HUES64 (cell line): ENCODE measurements around the gene AGAP1.
"Not testable (repeated sequence)": the region's sequence is repeated elsewhere in the genome, so short reads cannot be mapped to it uniquely, and the experiment has no call there.

Experiments
- H3K27ac ChIP-seq: 2 replicates; pipeline ENCODE4 v1.7.0; 2013; ENCODE audit warnings: low read depth, low read length, inconsistent platforms
- H3K27me3 ChIP-seq: 2 replicates; pipeline ENCODE4 v1.6.1; 2013; ENCODE audit warnings: mild to moderate bottlenecking, low read length; ENCODE audit not compliant: insufficient read depth
- H3K36me3 ChIP-seq: 2 replicates; pipeline ENCODE4 v1.6.1; 2013; ENCODE audit warnings: mild to moderate bottlenecking, low read length; ENCODE audit not compliant: insufficient read depth
- H3K4me1 ChIP-seq: 2 replicates; pipeline ENCODE4 v1.6.1; 2013; ENCODE audit warnings: mild to moderate bottlenecking, low read length, moderate library complexity; ENCODE audit not compliant: insufficient read depth
- H3K4me3 ChIP-seq: 2 replicates; pipeline ENCODE4 v1.5.1; 2013; ENCODE audit warnings: mild to moderate bottlenecking, low read length, moderate library complexity
- H3K9ac ChIP-seq: 2 replicates; pipeline ENCODE4 v1.6.1; 2013; ENCODE audit warnings: mild to moderate bottlenecking, low read depth, low read length
- H3K9me3 ChIP-seq: 2 replicates; pipeline ENCODE4 v1.6.1; 2013; ENCODE audit warnings: low read depth, low read length; ENCODE audit not compliant: insufficient read depth
- WGBS: fragments of 150-250, 120-280 bp; methylation state at CpG from one replicate; pipeline ENCODE4 v1.1.7; 2013; ENCODE audit warnings: missing lambda C conversion rate; 5-methylcytosine and 5-hydroxymethylcytosine counted together

AGAP1 gene

DNA sequence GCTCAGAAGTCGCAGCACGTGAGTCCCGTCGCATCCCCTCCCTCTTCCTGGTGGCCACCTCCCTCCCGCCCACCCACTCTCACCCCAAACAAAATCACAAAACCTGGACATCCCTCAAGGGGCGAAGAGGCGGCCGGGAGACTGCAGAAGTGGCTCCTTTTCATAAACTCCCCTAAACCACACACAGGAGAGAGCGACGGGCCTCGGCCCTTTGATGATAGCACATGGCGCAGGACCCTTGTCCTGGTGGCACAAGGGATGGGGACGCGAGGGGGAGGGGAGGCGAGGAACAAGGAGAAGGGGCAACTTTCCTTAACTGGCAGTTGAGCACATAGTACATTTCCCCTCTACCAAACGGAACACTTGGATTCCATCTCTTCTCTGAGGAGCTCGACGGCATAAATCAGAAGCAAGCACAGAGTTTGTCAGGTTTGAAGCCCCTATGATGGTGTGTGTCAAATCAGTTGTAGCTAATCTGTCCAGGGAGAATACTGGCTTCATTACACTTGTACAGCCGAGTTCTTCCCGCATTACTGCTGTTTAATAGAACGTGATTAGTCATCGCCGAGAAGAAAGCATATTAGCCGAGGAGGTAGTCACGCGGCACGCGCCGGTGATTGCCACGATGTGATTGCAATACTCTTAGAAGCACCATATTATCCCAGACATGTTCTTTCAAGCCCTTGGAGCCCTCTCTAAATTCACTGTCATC lies 630.5 kb downstream of the AGAP1 start:
- Histone ChIP-seq H3K9ac (no peak overlapping the region; the same call in 1 of the 2 replicates), H3K36me3 (no peaks in the 10 kb centered on the region; the same call in 1 of the 2 replicates), H3K27ac (no peak overlapping the region), H3K27me3 (peaks cover 11% of the 10 kb centered on the region; the same call in 1 of the 2 replicates), H3K9me3 (no peaks in the 10 kb centered on the region), H3K4me1 (peaks cover 8% of the 10 kb centered on the region; the same call in 1 of the 2 replicates), H3K4me3 (no peak overlapping the region)
- 96% methylated on average over 30 of the region's 30 CpGs for WGBS

DNA sequence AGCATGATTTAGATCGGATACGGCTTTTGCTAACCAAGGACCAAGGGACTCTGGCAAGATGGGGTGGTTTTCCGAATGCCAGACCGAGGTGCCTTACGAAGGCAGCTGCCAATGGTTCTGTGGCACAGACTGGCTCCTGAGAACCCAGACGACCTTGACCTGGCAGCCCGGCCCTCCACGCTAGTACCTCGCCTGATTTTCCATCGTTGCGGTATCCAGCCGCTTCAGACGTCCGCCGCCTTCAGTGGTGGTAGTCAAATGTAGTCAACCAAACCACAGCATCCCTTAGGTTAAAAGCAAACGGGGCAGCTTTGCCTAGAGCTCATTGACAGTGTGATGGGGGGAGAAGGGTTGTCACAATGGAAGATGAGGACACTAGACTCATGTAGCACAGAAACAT lies 631.7 kb downstream of the AGAP1 start:
- Histone ChIP-seq H3K4me1 (peaks cover 13% of the 10 kb centered on the region; the same call in 1 of the 2 replicates), H3K36me3 (no peaks in the 10 kb centered on the region; the same call in 1 of the 2 replicates), H3K4me3 (no peak overlapping the region), H3K27ac (no peak overlapping the region), H3K27me3 (no peaks in the 10 kb centered on the region), H3K9me3 (no peaks in the 10 kb centered on the region), H3K9ac (no peak overlapping the region)
- 94% methylated on average over 16 of the region's 16 CpGs for WGBS

DNA sequence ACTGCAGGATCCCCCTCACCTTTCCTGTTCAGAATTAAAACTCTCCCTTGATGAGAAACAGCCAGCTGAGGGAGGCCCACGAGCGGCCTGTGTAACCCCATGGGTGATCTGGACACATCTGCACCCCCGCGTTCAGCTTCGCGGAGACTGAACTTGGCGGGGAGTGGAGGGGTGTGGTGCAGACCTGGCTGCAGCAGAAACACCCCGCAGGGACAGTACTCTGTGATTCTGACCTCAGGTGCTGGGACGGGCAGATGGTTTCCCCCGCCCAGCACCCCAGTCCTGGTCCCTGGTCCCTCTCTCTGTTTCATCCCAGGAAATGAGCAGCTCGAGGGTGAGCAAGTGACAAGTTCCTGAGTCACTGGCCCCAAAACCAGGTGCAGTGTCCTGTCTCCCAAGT lies 633.2 kb downstream of the AGAP1 start:
- Histone ChIP-seq H3K36me3 (no peaks in the 10 kb centered on the region; the same call in 1 of the 2 replicates), H3K27ac (no peak overlapping the region), H3K4me1 (peaks cover 13% of the 10 kb centered on the region; the same call in 1 of the 2 replicates), H3K27me3 (no peaks in the 10 kb centered on the region), H3K4me3 (no peak overlapping the region), H3K9ac (no peak overlapping the region), H3K9me3 (no peaks in the 10 kb centered on the region)
- 91% methylated on average over 11 of the region's 11 CpGs for WGBS

DNA sequence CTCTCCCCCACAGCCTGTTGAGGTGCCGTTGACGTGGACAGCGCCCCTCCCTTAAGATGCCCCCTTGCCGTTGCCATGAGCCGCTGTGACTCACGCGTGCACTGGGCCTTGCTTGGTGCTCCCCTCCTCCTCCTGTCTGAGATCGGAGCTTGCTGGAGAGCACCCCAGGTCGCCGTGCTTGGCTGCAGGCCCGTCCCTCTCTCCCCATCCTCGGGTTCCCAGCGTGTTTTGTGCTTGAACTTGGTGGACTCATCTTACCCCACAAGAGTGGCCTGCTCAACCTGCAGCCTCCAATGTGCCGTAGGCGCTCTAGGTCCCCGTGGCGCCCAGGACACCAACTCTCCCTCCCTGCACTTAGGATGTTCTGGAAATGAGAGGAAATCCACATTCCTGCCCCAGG lies 634.5 kb downstream of the AGAP1 start:
- Histone ChIP-seq H3K9ac (no peak overlapping the region), H3K36me3 (no peaks in the 10 kb centered on the region; the same call in 1 of the 2 replicates), H3K4me1 (peaks cover 13% of the 10 kb centered on the region; the same call in 1 of the 2 replicates), H3K9me3 (no peaks in the 10 kb centered on the region), H3K27ac (no peak overlapping the region), H3K27me3 (no peaks in the 10 kb centered on the region), H3K4me3 (no peak overlapping the region)
- 91% methylated on average over 17 of the region's 17 CpGs for WGBS

DNA sequence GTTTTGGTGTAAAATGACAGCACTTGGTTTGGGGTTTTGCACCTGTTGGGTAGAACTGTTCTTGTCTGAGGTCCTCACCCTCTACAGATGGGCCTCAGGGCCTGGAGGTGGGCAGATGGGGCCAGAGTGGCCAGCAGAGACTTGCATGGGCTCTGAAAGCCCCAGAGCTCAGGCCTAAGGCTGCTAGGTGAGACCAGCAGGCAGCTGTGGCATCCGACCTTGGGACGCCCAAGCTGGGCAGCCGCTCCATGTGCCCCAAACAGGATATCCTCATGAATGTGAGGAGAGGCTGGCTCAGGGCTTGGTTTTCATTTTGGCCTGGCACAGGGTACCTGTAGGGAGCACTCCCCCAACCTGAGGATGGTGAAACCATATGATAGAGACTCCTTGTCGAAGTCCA lies 636.1 kb downstream of the AGAP1 start:
- no peak overlapping the region for H3K27ac ChIP-seq
- 96% methylated on average over 4 of the region's 4 CpGs for WGBS
- no peak overlapping the region for H3K9ac ChIP-seq
- no peaks in the 10 kb centered on the region for H3K27me3 ChIP-seq
- peaks cover 13% of the 10 kb centered on the region; the same call in 1 of the 2 replicates for H3K4me1 ChIP-seq
- no peaks in the 10 kb centered on the region for H3K9me3 ChIP-seq
- H3K4me3 ChIP-seq, result no peak overlapping the region
- no peaks in the 10 kb centered on the region; the same call in 1 of the 2 replicates for H3K36me3 ChIP-seq

DNA sequence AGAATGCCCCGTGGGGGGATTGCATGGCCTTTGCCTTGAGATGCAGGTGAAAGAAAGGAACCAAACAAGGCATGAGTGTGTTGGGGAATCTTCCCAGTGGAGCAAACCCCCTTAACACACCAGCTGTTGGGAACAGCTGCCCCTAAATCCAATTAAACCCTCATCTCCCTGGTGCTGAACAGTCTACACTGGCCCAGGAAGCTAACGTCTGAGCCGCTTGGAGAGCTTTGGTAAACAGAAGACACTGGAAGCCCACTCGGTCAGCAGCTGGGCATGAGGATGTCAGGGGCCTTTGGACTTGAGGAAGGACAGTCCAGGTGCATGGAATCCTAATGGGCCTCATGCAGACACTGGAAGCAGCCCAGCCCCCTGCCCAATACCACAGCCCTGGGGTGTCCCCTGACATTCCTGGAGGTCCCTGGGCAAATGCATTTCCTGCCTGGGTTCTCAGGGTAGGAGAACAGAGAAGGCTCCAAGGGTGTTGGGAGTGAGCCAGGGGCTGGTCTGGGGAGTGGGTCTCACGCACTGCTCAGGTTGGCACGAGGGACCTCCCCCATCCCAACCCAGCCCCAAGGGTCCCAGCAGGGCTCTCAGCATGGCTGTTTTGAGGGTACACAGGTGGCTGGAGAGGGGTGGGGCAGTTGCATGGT lies 636.6 kb downstream of the AGAP1 start:
- no peak overlapping the region for H3K27ac ChIP-seq
- no peak overlapping the region for H3K9ac ChIP-seq

DNA sequence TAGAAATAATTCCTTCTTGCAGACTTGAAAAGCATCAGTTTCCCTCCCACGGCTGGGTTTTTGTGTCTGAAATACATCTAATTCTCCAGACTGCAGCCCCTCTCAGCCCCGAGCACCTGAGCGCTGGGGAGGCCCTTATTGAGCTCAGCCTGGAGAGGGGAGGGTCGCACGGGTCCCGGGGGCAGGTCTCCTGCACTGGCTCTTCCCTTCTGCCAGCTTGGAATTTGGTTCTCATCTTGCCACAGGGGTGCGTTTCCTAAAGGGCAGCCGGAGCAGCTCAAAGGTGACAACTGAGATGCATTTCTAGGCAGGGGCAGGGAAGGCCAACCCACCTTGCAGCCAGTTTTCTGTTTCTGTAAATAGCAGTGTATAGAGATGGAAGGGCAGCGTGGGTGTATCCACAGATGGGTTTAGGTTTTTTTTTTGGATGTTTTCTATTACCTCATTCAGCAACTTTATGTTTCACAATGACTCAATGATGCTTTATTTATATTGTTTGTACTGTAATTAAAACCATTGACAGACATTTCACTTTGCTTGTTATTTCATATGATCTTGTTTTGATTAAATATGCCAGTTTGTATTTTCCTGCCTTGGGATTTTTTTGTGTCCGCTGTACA lies 637.3 kb downstream of the AGAP1 start:
- Histone ChIP-seq H3K9ac (no peak overlapping the region), H3K27me3 (no peaks in the 10 kb centered on the region), H3K27ac (no peak overlapping the region), H3K36me3 (no peaks in the 10 kb centered on the region), H3K4me3 (no peak overlapping the region), H3K4me1 (peaks cover 13% of the 10 kb centered on the region; the same call in 1 of the 2 replicates), H3K9me3 (no peaks in the 10 kb centered on the region)
- 74% methylated on average over 10 of the region's 10 CpGs for whole genome bisulfite sequencing

More for the DNA sequence above, 636.6 kb downstream of the AGAP1 start:
- Histone ChIP-seq H3K27me3 (no peaks in the 10 kb centered on the region), H3K4me3 (no peak overlapping the region), H3K9me3 (no peaks in the 10 kb centered on the region), H3K36me3 (no peaks in the 10 kb centered on the region), H3K4me1 (peaks cover 13% of the 10 kb centered on the region; the same call in 1 of the 2 replicates)
- 92% methylated on average over 5 of the region's 6 CpGs for WGBS

DNA sequence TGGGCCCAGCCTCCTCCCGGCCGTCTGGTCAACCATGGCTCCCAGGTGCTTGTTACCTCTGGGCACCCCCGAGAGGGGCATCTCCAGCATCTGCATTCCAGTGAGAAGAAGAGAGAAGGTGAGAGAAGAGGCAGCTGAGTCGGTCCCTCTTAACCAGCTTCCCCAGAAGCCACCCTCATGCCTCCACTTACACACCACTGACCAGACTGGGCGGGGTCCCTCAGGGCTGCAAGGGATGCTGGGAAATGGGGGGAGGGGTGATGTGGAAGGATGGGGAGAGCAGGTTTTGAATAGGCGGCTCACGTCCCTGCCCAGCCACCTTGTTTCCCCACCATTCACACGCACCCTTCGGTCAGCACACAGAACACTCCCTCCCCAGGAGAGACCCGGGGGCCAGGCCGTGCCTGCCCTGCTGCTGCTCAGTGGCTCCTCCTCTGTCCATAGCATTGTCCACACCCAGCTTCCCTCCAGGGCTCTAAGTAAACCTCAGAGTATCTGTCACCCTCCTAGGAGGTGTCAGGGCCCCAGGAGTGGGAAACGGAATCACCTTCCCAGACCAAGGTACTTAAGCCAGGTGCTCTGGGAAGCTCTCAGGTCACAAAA lies 639.7 kb downstream of the AGAP1 start:
- H3K36me3 ChIP-seq, result no peaks in the 10 kb centered on the region
- H3K27ac ChIP-seq, result no peak overlapping the region
- H3K4me3 ChIP-seq, result no peak overlapping the region
- H3K27me3 ChIP-seq, result no peaks in the 10 kb centered on the region
- H3K4me1 ChIP-seq, result peaks cover 5% of the 10 kb centered on the region; the same call in 1 of the 2 replicates
- WGBS, result 84% methylated on average over 10 of the region's 12 CpGs
- no peaks in the 10 kb centered on the region for H3K9me3 ChIP-seq
- H3K9ac ChIP-seq, result no peak overlapping the region

DNA sequence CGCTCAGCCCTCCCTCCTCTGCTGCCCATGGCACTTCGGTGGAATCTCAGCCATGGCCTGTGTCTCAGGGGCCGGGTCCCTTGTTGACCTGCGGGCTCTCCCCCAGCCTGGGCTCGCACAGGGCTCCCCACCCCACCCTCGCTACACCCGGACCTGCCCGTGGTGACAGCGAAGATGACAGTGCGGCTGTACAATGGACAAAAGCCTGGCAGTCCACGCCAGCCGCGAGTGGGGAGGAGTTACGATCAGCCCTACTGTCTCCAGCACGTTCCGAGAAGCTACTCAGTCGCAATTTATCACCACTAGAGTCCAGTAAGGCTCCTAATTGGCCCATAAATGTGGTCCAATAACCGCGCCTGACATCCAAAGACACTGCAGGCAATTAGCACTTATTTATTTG lies 642.7 kb downstream of the AGAP1 start:
- Histone ChIP-seq H3K27ac (no peak overlapping the region), H3K9me3 (no peaks in the 10 kb centered on the region), H3K4me1 (no peaks in the 10 kb centered on the region), H3K27me3 (no peaks in the 10 kb centered on the region), H3K9ac (no peak overlapping the region), H3K4me3 (no peak overlapping the region), H3K36me3 (no peaks in the 10 kb centered on the region)
- WGBS, result 94% methylated on average over 19 of the region's 19 CpGs

DNA sequence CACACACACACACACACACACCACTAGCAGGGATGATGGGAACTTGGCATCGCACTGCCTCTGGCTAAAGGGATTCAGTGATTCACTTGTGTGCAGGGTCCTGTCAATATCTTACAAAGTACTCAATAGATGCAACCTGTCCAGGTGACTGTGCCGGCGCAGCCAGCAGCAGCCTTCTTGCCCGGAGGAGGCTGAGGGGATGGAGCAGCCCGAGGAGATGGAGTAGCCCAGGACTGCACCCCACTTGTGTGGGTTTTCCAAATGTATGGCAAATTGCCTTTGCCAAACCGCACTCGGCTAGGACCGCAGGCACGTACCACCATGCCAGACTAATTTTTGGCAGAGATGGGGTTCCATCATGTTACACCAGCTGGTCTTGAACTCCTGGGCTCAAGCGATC lies 643.2 kb downstream of the AGAP1 start:
- Histone ChIP-seq H3K36me3 (no peaks in the 10 kb centered on the region), H3K27me3 (no peaks in the 10 kb centered on the region), H3K4me3 (no peak overlapping the region), H3K9me3 (no peaks in the 10 kb centered on the region), H3K4me1 (no peaks in the 10 kb centered on the region), H3K27ac (no peak overlapping the region), H3K9ac (no peak overlapping the region)
- WGBS, result 97% methylated on average over 10 of the region's 10 CpGs

DNA sequence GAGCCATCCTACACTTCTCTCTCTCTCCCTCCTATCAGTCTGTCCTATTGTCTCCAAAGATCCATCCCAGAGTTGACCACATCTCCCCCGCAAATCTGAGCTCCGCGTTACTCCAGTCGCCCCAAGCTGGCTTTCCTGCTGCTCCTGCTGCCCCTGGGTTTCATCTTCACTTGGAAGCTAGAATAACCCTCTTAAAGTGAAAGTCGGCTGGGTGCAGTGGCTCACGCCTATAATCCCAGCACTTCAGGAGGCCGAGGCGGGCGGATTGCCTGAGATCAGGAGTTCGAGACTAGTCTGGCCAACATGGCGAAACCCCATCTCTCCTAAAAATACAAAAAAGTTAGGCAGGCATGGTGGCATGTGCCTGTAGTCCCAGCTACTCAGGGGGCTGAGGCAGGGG lies 647.8 kb downstream of the AGAP1 start:
- H3K4me1 ChIP-seq, H3K27ac ChIP-seq: not testable (repeated sequence)
- WGBS, result 92% methylated on average over 11 of the region's 11 CpGs

More for the DNA sequence above, 647.8 kb downstream of the AGAP1 start:
- peaks cover 24% of the 10 kb centered on the region for H3K27me3 ChIP-seq
- not testable (repeated sequence) for H3K4me3 ChIP-seq, H3K36me3 ChIP-seq, H3K9me3 ChIP-seq, H3K9ac ChIP-seq
